Measurements from ENCODE around the gene TIPRL. TPM values are rescaled to one million over a fixed set of nuclear protein-coding genes. Genes with fewer than 3 reads are reported as not detected.

Gene TIPRL
- total and polyA plus RNA-seq, 2 of the 8 experiments (the other 6 are each of a cell fraction or from before 2014, with no cell fraction given), result 8.1 to 27.4 TPM

- TF ChIP-seq HDAC2 (IDR thresholded peaks at IDR 0.05; ENCODE audit: borderline replicate concordance in 1 of 2, low read depth in 2 of 2, low read length in 2 of 2), result no peak
- TF ChIP-seq EP300 (IDR thresholded peaks at IDR 0.05; ENCODE audit: borderline replicate concordance in 1 of 2, low read depth in 2 of 2, low read length in 2 of 2), result no peak
- no peak for TF ChIP-seq GTF2F1 (IDR thresholded peaks at IDR 0.05; ENCODE audit: borderline replicate concordance, low read depth, low read length)
- no peak for TF ChIP-seq CHD7 (IDR thresholded peaks at IDR 0.05; ENCODE audit: insufficient replicate concordance, low read length)
- no peak for TF ChIP-seq RNF2 (IDR thresholded peaks at IDR 0.05; ENCODE audit: borderline replicate concordance, low read depth, low read length, missing control alignments, poor library complexity, severe bottlenecking)
Measured at GRCh38 chr1:168243198-168243597, 64.4 kb downstream of the TIPRL start (continued).
